GF-D8 (cell line): Measurements from ENCODE around the gene SURF2.
"Not testable (repeated sequence)": the region's sequence is repeated elsewhere in the genome, so short reads cannot be mapped to it uniquely, and the experiment has no call there.

Experiments
- DNase-seq: peaks from one replicate; lab custom pipeline; 2025; lab: John Stamatoyannopoulos, UW

Gene SURF2

GRCh38 chr9:133377280-133377679, 20.9 kb downstream of the SURF2 start:
- DNase-seq = not testable (repeated sequence)

GRCh38 chr9:133377721-133378216, 21.4 kb downstream of the SURF2 start:
- DNase-seq = no peak

GRCh38 chr9:133378408-133378962, 22.1 kb downstream of the SURF2 start:
- no peak for DNase-seq

GRCh38 chr9:133379153-133380086, 23.1 kb downstream of the SURF2 start:
- DNase-seq = no peak

GRCh38 chr9:133380734-133381133, 24.4 kb downstream of the SURF2 start:
- DNase-seq = no peak

- DNase-seq = no peak
Measured at GRCh38 chr9:133382507-133383141, 26.3 kb downstream of the SURF2 start.

- no peak for DNase-seq
Measured at GRCh38 chr9:133383438-133383837, 27.1 kb downstream of the SURF2 start.

GRCh38 chr9:133384736-133385321, 28.5 kb downstream of the SURF2 start:
- no peak for DNase-seq

GRCh38 chr9:133385452-133385851, 29.1 kb downstream of the SURF2 start:
- DNase-seq = no peak

GRCh38 chr9:133386338-133386737, 30.0 kb downstream of the SURF2 start:
- DNase-seq = no peak

- DNase-seq = no peak
Measured at GRCh38 chr9:133387680-133388079, 31.3 kb downstream of the SURF2 start.

- DNase-seq = no peak
Measured at GRCh38 chr9:133389025-133389557, 32.7 kb downstream of the SURF2 start.

- DNase-seq = no peak
Measured at GRCh38 chr9:133389562-133389961, 33.2 kb downstream of the SURF2 start.

GRCh38 chr9:133390713-133391112, 34.4 kb downstream of the SURF2 start:
- no peak for DNase-seq

- not testable (repeated sequence) for DNase-seq
Measured at GRCh38 chr9:133391449-133391848, 35.1 kb downstream of the SURF2 start.

GRCh38 chr9:133392308-133392707, 36.0 kb downstream of the SURF2 start:
- DNase-seq = not testable (repeated sequence)

- DNase-seq = no peak
Measured at GRCh38 chr9:133393399-133393798, 37.0 kb downstream of the SURF2 start.

GRCh38 chr9:133394687-133395271, 38.4 kb downstream of the SURF2 start:
- DNase-seq = no peak

GRCh38 chr9:133396952-133397351, 40.6 kb downstream of the SURF2 start:
- no peak for DNase-seq

- no peak for DNase-seq
Measured at GRCh38 chr9:133397370-133397769, 41.0 kb downstream of the SURF2 start.

GRCh38 chr9:133397895-133398294, 41.5 kb downstream of the SURF2 start:
- no peak for DNase-seq

GRCh38 chr9:133400292-133400691, 43.9 kb downstream of the SURF2 start:
- DNase-seq = no peak
